Transverse colon (tissue), 4 donors: ENCODE measurements around the gene PIF1. TPM values are rescaled to one million over a fixed set of nuclear protein-coding genes. Genes with fewer than 3 reads are reported as not detected.
A peak's percentile ranks its signal among the peaks of the same experiment; 100 is the strongest.

Source experiments
- DNase-seq: peaks from one replicate; pipeline ENCODE4 v3.0.0-alpha.2; 2019
- H3K27ac ChIP-seq, 4 donors: fragments of 200-600 bp; sonication (generic); 2 replicates each; pipeline ENCODE4 v1.5.1; 2016 to 2018; ENCODE audit warnings: inconsistent platforms in 4 of 4
- H3K27me3 ChIP-seq: fragments of 200-600 bp; sonication (generic); 2 replicates; pipeline ENCODE4 v1.5.1; 2017; ENCODE audit warnings: inconsistent platforms
- H3K36me3 ChIP-seq, 4 donors: fragments of 200-600 bp; sonication (generic); 2 replicates each; pipeline ENCODE4 v1.5.1; 2017 to 2019; ENCODE audit warnings: inconsistent platforms in 4 of 4
- H3K4me1 ChIP-seq, 4 donors: fragments of 200-600 bp; sonication (generic); 2 replicates each; pipeline ENCODE4 v1.5.1; 2017 to 2020; ENCODE audit warnings: inconsistent platforms in 4 of 4
- H3K4me3 ChIP-seq, 4 donors: fragments of 200-600 bp; sonication (generic); 1 replicate in 1 of 4; 2 replicates in 3 of 4; pipeline versions ENCODE4 v1.5.1 to v1.6.1; 2017 to 2019; ENCODE audit warnings: inconsistent platforms in 4 of 4
- H3K9me3 ChIP-seq, 2 donors: fragments of 200-600 bp; sonication (generic); 2 replicates each; pipeline ENCODE4 v1.5.1; 2017 to 2019; ENCODE audit warnings: inconsistent platforms in 2 of 2
- CTCF ChIP-seq, 5 experiments: fragments of 200-600 bp in 3 of 5; fragments of 450-650 bp in 2 of 5; sonication (generic) in 3 of 5; IDR thresholded peaks; 1 replicate in 2 of 5; 2 replicates in 3 of 5; pipeline ENCODE4 v1.5.1; 2016 to 2017; ENCODE audit warnings: antibody characterized with exemption in 5 of 5, inconsistent platforms in 3 of 5, mild to moderate bottlenecking in 2 of 5, moderate library complexity in 1 of 5
- EP300 ChIP-seq: sonication (generic); formaldehyde crosslinking; IDR thresholded peaks from one replicate; pipeline ENCODE4 v1.6.1; 2017; ENCODE audit warnings: antibody characterized with exemption, low read depth
- POLR2A ChIP-seq: fragments of 450-650 bp; IDR thresholded peaks from one replicate; pipeline ENCODE4 v1.6.1; 2016; ENCODE audit warnings: antibody characterized with exemption, mild to moderate bottlenecking, moderate library complexity
- POLR2AphosphoS5 ChIP-seq, 3 donors: sonication (generic); formaldehyde crosslinking; IDR thresholded peaks; one replicate each; pipeline ENCODE4 v1.6.1; 2016; ENCODE audit warnings: antibody characterized with exemption in 3 of 3
- WGBS, 2 donors: methylation state at CpG; one replicate each; pipeline ENCODE4 v1.1.5; 2018; ENCODE audit warnings: low coverage in 1 of 2; 5-methylcytosine and 5-hydroxymethylcytosine counted together
- in situ Hi-C, 4 donors: fragments of 200-750 bp; cut with MboI; loops; one replicate each; pipeline versions ENCODE4 v1.15.0 to v1.15.1; 2017; ENCODE audit warnings: low sequenced_read_pairs in 3 of 4, low pct_ligation_motif_present in 1 of 4, low pct_unique_long_range_greater_than_20kb in 1 of 4
- intact Hi-C: fragments of 100-400 bp; cut with DNase I; formaldehyde crosslinking; loops from one replicate; pipeline ENCODE4 v1.15.1; 2023; ENCODE audit warnings: low total_unique reads
- total RNA-seq, 4 donors: library from RNA; depleted of rRNA; stranded (reverse); fragments of >200 nt; gene quantifications; one replicate each; pipeline ENCODE4 v1.1.0, GENCODE V29; 2016

PIF1 gene
- total RNA-seq, 4 donors from 2014 or later, result 1.1 to 49.8 (median 2.3) TPM

GRCh38 chr15:64807751-64808222, 17.7 kb downstream of the PIF1 start:
- Histone ChIP-seq H3K9me3 (no peaks in the 10 kb centered on the region), H3K36me3 (no peaks in the 10 kb centered on the region), H3K4me3 (no peak overlapping the region), H3K4me1 (peaks cover 0 to 12% (median 6%) of the 10 kb centered on the region in 4 donors), H3K27ac (peak overlapping the region; percentile 68 to 90 (median 74)), H3K27me3 (no peaks in the 10 kb centered on the region)
- no peak for DNase-seq
- intact Hi-C loops (loop anchor here (2.0 kb wide), 1 partner anchor 67 kb away; no protein-coding TSS in a partner anchor), in situ Hi-C loops (loop anchor here in 3 of 4 donors (10.0 kb wide), 2 partner anchors 63 to 73 kb away; no protein-coding TSS in a partner anchor)
- WGBS, 2 donors, result 72% methylated on average over 6 of the region's 6 CpGs; no CpG with 5 or more reads in 1 of the 2 donors
- TF ChIP-seq CTCF (IDR thresholded peaks at IDR 0.05) (no peak), EP300 (no peak), POLR2A (no peak), POLR2AphosphoS5 (IDR thresholded peaks at IDR 0.05) (no peak)

- Histone ChIP-seq H3K4me1 (peaks cover 0 to 12% (median 7%) of the 10 kb centered on the region in 4 donors), H3K36me3 (no peaks in the 10 kb centered on the region), H3K4me3 (no peak overlapping the region), H3K9me3 (no peaks in the 10 kb centered on the region), H3K27ac (peak overlapping the region; percentile 68 to 90 (median 74)), H3K27me3 (no peaks in the 10 kb centered on the region)
- intact Hi-C loops, result no loop called here
- DNase-seq, result no peak
- in situ Hi-C loops, result loop anchor here in 3 of 4 donors (10.0 kb wide), 2 partner anchors 62 to 72 kb away; no protein-coding TSS in a partner anchor
- WGBS, 2 donors, result 60 to 68% methylated on average over 2 to 13 of the region's 13 CpGs
- TF ChIP-seq CTCF (IDR thresholded peaks at IDR 0.05), result no peak
- no peak for TF ChIP-seq EP300
- no peak for TF ChIP-seq POLR2A
- TF ChIP-seq POLR2AphosphoS5 (IDR thresholded peaks at IDR 0.05), result no peak
These were observed 18.2 kb downstream of the PIF1 start for GRCh38 chr15:64807051-64807749.

DNA sequence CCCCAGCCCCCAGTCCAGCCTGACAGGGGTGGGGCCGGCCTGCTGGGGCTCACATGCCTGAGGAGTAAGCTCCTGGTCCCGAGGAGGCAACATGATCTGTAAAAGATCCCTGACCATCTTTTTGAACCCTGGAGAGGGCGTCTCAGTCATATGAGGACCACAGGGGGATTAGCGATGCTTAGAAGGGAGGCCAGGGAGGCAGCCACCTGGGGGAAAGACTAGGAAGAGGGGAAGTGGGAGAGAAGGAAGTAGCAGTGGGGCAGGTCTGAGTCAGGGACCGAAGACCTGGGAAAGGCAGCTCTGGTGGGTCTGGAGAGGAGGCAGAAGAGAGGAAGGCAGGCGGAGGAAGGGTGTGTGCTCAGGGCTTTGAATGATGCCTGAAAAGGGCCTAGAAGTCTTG, 18.9 kb downstream of the PIF1 start:
- Histone ChIP-seq H3K27ac (peak overlapping the region; percentile 68 to 90 (median 74)), H3K4me3 (no peak overlapping the region), H3K4me1 (peaks cover 0 to 12% (median 10%) of the 10 kb centered on the region in 4 donors), H3K27me3 (no peaks in the 10 kb centered on the region), H3K36me3 (no peaks in the 10 kb centered on the region), H3K9me3 (no peaks in the 10 kb centered on the region)
- WGBS, 2 donors, result 81 to 85% methylated on average over 2 to 6 of the region's 6 CpGs
- TF ChIP-seq CTCF (IDR thresholded peaks at IDR 0.05), result no peak
- no peak for TF ChIP-seq POLR2A
- no peak for TF ChIP-seq EP300
- intact Hi-C loops (no loop called here), in situ Hi-C loops (loop anchor here in 3 of 4 donors (10.0 kb wide), 2 partner anchors 62 to 72 kb away; no protein-coding TSS in a partner anchor)
- no peak for DNase-seq

GRCh38 chr15:64804619-64805018, 20.8 kb downstream of the PIF1 start:
- TF ChIP-seq EP300 (no peak), CTCF (IDR thresholded peaks at IDR 0.05) (no peak), POLR2AphosphoS5 (IDR thresholded peaks at IDR 0.05) (no peak), POLR2A (no peak)
- peaks cover 0 to 12% (median 9%) of the 10 kb centered on the region in 4 donors for H3K4me1 ChIP-seq
- 69% methylated on average over 2 of the region's 2 CpGs; no CpG with 5 or more reads in 1 of the 2 donors for WGBS, 2 donors
- no peak overlapping the region for H3K4me3 ChIP-seq
- H3K9me3 ChIP-seq, result no peaks in the 10 kb centered on the region
- no peak for DNase-seq
- intact Hi-C loops (no loop called here), in situ Hi-C loops (loop anchor here in 3 of 4 donors (10.0 kb wide), 2 partner anchors 60 to 70 kb away; no protein-coding TSS in a partner anchor)
- peak overlapping the region in 2 of 4 donors; percentile 55 to 90 for H3K27ac ChIP-seq
- no peaks in the 10 kb centered on the region for H3K27me3 ChIP-seq
- H3K36me3 ChIP-seq, result no peaks in the 10 kb centered on the region
